ENCODE results near the gene USP22.
"Not testable (repeated sequence)": the region's sequence is repeated elsewhere in the genome, so short reads cannot be mapped to it uniquely, and the experiment has no call there.

The USP22 gene

DNA sequence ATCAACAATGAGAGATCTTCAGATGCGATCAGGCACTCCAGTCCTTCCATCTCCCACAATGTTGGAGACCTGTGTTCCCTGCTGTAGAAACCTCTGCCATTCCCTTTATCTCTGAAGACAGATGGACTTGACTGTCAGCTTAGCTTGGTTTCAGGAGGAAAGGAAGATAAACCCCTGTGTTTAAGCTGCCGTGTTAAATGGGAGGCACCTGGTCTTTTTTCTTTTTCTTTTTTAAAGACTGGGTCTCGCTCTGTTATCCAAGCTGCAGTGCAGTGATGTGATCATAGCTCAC is 63.1 kb downstream of the USP22 start:
- DNase-seq (ENCODE audit: low read depth) = no peak
- no peak overlapping the region for H3K4me3 ChIP-seq (replicated peaks; ENCODE audit: low read depth, low read length)
- TF ChIP-seq, protein P1, sequence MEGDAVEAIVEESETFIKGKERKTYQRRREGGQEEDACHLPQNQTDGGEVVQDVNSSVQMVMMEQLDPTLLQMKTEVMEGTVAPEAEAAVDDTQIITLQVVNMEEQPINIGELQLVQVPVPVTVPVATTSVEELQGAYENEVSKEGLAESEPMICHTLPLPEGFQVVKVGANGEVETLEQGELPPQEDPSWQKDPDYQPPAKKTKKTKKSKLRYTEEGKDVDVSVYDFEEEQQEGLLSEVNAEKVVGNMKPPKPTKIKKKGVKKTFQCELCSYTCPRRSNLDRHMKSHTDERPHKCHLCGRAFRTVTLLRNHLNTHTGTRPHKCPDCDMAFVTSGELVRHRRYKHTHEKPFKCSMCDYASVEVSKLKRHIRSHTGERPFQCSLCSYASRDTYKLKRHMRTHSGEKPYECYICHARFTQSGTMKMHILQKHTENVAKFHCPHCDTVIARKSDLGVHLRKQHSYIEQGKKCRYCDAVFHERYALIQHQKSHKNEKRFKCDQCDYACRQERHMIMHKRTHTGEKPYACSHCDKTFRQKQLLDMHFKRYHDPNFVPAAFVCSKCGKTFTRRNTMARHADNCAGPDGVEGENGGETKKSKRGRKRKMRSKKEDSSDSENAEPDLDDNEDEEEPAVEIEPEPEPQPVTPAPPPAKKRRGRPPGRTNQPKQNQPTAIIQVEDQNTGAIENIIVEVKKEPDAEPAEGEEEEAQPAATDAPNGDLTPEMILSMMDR (IDR thresholded peaks at IDR 0.05; ENCODE audit: low read length, missing control alignments) = no peak

DNA sequence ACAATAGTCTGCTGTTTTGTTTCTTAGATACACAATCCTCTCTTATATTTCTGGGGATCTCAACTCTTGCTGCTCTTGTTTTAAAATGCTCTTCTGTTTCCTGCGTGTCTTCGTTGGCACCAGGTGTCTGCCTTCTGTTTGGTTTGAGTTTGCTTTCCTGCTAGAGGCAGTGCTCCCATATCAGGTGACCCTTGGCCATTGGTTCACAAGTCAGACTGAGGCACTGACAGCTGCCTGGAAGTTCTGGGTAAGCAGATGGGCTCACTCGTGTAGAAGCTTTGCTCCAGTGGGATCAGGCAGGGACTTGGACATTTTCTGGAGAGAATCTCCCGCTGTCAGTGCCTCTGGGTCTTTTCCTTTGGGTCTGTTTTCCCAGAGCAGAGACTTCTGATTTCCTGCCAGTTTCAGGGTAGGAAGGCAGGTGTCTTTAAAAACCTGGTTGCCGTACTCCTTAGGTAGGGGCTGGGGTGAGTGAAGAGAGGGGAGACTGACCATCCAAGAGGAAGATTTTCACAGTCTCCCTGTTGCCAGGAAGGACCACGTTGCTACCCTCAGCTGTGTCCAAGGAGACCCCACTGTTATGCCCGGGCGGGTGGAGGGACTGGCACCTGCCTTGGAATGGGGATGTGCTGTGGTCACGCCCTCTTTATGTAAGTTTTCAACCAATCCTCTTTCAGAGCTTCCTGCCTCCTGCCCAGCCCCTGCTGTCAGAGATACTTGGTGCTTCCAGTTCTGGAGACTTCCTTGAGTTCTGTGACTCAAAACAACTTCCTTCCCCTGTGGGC is 63.6 kb downstream of the USP22 start:
- not testable (repeated sequence) for DNase-seq (ENCODE audit: low read depth)

DNA sequence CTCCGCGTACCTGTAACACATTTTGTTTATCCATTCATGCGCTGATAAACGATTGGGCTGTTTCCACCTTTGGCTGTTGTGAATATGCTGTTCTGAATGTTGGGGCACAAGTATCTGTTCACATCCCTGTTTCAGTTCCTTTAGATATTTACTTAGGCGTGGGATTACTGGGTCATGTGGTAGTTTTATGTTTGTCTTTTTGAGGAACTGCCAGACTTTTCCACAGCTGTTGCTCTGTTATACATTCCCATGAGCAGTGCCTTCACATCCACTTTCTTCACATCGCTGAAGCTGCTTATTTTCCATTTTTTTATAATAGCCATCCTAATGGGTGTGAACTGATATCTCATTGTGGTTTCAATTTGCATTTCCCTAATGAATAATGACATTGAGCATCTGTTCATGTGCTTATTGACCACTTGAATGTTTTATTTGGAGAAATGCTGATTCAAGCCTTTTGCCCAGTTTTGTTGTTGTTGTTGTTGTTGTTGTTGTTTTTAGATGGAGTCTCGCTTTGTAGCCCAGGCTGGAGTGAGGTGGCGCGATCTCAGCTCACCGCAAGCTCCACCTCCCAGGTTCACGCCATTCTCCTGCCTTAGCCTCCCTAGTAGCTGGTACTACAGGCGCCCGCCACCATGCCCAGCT is 65.1 kb downstream of the USP22 start:
- not testable (repeated sequence) for H3K4me3 ChIP-seq (replicated peaks; ENCODE audit: low read depth, low read length); DNase-seq (ENCODE audit: low read depth)

More for the DNA sequence above, 63.6 kb downstream of the USP22 start:
- H3K4me3 ChIP-seq (replicated peaks; ENCODE audit: low read depth, low read length) = not testable (repeated sequence)

DNA sequence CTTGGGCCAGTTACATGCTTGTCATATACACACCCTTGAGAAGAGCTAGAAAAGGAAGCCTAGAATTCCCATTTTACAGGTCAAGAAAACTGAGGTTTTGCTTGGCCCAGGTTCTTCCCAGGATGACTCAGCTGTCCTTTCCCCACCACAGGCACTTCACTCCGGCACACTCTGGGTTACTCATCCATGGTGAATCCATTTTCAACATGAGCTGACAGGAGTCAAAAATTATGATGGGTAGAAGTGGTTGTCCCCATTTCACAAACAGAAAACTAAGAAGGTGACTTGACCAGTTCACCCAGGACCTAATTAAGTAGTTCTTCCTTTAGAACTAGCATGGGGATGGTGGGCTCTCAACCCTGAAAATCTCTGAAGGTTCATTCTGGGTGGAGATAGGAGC is 67.2 kb downstream of the USP22 start:
- TF ChIP-seq, protein P1 (IDR thresholded peaks at IDR 0.05; ENCODE audit: low read length, missing control alignments) = no peak
- H3K4me3 ChIP-seq (replicated peaks; ENCODE audit: low read depth, low read length) = no peak overlapping the region
- no peak for DNase-seq (ENCODE audit: low read depth)

DNA sequence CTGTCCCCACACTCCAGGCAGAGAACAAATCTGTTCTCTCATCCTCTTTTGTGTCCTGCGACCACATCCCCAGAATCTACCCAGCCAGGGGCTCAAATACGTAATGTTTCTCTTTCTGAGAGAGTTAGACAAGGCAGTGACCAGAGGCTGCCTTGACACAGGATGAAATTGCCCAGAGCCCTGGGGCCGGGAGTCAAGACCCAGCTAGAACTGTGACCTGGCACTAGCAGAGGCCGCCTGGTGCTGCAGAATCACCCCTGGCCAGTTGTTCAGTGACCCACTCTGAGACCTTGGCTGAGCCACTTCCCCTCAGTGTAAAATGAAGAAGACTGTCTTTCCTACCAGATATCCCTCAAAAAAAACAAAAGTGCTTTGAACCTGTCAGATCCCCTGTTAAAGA is 72.5 kb downstream of the USP22 start:
- TF ChIP-seq, protein P1 (IDR thresholded peaks at IDR 0.05; ENCODE audit: low read length, missing control alignments) = no peak
- H3K4me3 ChIP-seq (replicated peaks; ENCODE audit: low read depth, low read length) = no peak overlapping the region
- DNase-seq (ENCODE audit: low read depth) = no peak

DNA sequence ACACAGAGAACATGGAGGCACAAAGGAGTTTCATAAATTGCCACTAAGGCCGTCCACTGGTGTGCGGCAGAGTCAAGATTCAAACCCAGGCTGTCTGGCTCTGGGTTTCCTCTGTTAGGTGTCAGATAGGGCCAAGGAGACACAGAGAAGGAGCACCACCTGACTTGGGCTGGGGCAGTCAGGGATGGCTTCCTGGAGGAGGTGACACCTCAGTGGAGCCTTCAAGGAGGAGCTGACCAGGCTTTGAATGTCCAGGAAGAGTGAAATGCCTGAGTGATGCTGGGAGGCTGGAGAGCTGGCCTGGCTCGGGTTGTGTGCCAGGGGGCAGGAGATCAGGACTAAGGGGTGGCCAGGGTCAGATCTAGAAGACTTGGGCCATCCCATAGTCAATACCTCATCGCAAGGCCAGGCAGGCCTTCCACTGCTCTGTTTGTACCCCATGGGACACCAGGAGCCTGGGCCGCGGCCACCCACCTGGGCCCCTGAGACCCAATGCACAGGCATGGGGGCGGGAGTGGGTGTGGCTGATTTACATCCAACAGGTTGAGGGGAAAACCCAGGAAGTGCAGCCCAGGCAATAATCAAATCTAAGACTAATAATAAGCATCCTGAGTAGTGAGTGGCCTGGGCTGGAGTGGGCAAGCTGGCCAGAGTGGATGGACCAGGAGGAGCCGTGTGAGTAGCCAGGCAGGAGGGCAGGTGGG is 73.7 kb downstream of the USP22 start:
- H3K4me3 ChIP-seq (replicated peaks; ENCODE audit: low read depth, low read length) = no peak overlapping the region
- TF ChIP-seq, protein P1 (IDR thresholded peaks at IDR 0.05; ENCODE audit: low read length, missing control alignments) = no peak
- no peak for DNase-seq (ENCODE audit: low read depth)

DNA sequence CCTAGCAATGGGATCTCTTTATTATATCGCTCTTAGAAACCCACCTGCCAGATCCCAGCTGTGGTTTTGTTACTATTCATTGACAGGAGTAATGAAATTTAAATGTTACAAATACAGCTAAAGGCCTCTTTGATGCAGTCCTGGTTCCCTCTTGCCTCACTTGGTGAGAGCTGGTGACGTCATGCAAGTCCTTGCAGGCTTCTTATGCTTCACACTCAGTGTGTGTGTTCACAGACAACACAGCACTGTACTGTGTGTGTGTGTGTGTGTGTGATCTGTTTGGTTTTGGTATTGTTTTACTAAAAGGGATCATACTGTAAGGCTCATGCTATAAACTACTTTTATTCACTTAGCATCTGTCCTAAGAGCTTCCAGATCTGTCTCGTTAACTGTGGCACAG is 75.0 kb downstream of the USP22 start:
- DNase-seq (ENCODE audit: low read depth) = peak; percentile 29
- TF ChIP-seq, protein P1 (IDR thresholded peaks at IDR 0.05; ENCODE audit: low read length, missing control alignments) = no peak
- no peak overlapping the region for H3K4me3 ChIP-seq (replicated peaks; ENCODE audit: low read depth, low read length)

Measured in fibroblast of pulmonary artery (primary cell).